Prostate gland (tissue), 2 donors: ENCODE measurements around the gene GNL3.

Experiments
- POLR2AphosphoS5 ChIP-seq: sonication (generic); formaldehyde crosslinking; IDR thresholded peaks from one replicate; pipeline ENCODE4 v1.6.1; 2017; ENCODE audit warnings: antibody characterized with exemption
- TF ChIP-seq, protein P1 (sequence below), 4 experiments: fragments of 200-600 bp in 2 of 4; fragments of 450-650 bp in 2 of 4; sonication (generic) in 2 of 4; IDR thresholded peaks; 1 replicate in 3 of 4; 2 replicates in 1 of 4; pipeline ENCODE4 v1.5.1; 2016 to 2019; ENCODE audit warnings: antibody characterized with exemption in 4 of 4, mild to moderate bottlenecking in 2 of 4, moderate library complexity in 2 of 4

GRCh38 chr3:52660046-52660445 is 25.8 kb upstream of the GNL3 start:
- TF ChIP-seq, protein P1, sequence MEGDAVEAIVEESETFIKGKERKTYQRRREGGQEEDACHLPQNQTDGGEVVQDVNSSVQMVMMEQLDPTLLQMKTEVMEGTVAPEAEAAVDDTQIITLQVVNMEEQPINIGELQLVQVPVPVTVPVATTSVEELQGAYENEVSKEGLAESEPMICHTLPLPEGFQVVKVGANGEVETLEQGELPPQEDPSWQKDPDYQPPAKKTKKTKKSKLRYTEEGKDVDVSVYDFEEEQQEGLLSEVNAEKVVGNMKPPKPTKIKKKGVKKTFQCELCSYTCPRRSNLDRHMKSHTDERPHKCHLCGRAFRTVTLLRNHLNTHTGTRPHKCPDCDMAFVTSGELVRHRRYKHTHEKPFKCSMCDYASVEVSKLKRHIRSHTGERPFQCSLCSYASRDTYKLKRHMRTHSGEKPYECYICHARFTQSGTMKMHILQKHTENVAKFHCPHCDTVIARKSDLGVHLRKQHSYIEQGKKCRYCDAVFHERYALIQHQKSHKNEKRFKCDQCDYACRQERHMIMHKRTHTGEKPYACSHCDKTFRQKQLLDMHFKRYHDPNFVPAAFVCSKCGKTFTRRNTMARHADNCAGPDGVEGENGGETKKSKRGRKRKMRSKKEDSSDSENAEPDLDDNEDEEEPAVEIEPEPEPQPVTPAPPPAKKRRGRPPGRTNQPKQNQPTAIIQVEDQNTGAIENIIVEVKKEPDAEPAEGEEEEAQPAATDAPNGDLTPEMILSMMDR (IDR thresholded peaks at IDR 0.05): no peak
- no peak for TF ChIP-seq POLR2AphosphoS5
